HL-60 (cell line): ENCODE results near the gene FBXL20.

Source experiments
- POLR2AphosphoS5 ChIP-seq: IDR thresholded peaks from 2 replicates; pipeline ENCODE4 v1.6.1; 2012; ENCODE audit warnings: low read depth
- TF ChIP-seq, protein P1 (sequence below): IDR thresholded peaks from one replicate; pipeline ENCODE4 v1.5.1; 2011; ENCODE audit warnings: low read length, control low read depth, inconsistent platforms; ENCODE audit not compliant: insufficient read depth
- TF ChIP-seq, protein P2 (sequence below): IDR thresholded peaks from 2 replicates; pipeline ENCODE4 v1.6.1; 2012; ENCODE audit warnings: low read depth; ENCODE audit not compliant: insufficient replicate concordance

- TF ChIP-seq, protein P1, sequence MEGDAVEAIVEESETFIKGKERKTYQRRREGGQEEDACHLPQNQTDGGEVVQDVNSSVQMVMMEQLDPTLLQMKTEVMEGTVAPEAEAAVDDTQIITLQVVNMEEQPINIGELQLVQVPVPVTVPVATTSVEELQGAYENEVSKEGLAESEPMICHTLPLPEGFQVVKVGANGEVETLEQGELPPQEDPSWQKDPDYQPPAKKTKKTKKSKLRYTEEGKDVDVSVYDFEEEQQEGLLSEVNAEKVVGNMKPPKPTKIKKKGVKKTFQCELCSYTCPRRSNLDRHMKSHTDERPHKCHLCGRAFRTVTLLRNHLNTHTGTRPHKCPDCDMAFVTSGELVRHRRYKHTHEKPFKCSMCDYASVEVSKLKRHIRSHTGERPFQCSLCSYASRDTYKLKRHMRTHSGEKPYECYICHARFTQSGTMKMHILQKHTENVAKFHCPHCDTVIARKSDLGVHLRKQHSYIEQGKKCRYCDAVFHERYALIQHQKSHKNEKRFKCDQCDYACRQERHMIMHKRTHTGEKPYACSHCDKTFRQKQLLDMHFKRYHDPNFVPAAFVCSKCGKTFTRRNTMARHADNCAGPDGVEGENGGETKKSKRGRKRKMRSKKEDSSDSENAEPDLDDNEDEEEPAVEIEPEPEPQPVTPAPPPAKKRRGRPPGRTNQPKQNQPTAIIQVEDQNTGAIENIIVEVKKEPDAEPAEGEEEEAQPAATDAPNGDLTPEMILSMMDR = no peak
- TF ChIP-seq POLR2AphosphoS5 = peak; percentile 60
- TF ChIP-seq, protein P2, sequence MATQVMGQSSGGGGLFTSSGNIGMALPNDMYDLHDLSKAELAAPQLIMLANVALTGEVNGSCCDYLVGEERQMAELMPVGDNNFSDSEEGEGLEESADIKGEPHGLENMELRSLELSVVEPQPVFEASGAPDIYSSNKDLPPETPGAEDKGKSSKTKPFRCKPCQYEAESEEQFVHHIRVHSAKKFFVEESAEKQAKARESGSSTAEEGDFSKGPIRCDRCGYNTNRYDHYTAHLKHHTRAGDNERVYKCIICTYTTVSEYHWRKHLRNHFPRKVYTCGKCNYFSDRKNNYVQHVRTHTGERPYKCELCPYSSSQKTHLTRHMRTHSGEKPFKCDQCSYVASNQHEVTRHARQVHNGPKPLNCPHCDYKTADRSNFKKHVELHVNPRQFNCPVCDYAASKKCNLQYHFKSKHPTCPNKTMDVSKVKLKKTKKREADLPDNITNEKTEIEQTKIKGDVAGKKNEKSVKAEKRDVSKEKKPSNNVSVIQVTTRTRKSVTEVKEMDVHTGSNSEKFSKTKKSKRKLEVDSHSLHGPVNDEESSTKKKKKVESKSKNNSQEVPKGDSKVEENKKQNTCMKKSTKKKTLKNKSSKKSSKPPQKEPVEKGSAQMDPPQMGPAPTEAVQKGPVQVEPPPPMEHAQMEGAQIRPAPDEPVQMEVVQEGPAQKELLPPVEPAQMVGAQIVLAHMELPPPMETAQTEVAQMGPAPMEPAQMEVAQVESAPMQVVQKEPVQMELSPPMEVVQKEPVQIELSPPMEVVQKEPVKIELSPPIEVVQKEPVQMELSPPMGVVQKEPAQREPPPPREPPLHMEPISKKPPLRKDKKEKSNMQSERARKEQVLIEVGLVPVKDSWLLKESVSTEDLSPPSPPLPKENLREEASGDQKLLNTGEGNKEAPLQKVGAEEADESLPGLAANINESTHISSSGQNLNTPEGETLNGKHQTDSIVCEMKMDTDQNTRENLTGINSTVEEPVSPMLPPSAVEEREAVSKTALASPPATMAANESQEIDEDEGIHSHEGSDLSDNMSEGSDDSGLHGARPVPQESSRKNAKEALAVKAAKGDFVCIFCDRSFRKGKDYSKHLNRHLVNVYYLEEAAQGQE = no peak
Measured at GRCh38 chr17:39205112-39205526, 196.3 kb downstream of the FBXL20 start.
